ENCODE results near the gene PRKN. TPM values are rescaled to one million over a fixed set of nuclear protein-coding genes. Genes with fewer than 3 reads are reported as not detected.

The PRKN gene
- total RNA-seq, 1 donor from 2014 or later = 5.7 TPM

DNA sequence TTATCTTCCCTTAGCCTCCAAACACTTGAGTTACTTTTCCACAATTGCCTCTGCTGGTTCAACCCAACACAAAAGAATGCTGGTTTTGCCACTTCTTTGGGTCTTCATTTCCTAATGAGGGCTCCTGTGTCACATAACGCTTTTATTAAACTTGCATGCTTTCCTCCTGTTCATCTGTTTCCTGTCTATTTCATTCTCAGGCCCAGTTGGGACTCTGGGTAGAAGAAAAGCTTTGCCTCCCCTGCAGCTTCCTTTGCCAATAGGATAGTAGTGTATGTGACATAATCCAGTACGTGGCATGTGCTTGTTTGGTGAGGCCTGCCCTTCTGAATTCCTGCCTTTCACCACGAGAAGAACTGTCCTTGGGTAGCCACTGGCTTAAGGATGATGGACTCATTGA is 924.4 kb downstream of the PRKN start:
- no peak overlapping the region for H3K27ac Mint-ChIP-seq (ENCODE audit: unreplicated experiment)
- no peaks in the 10 kb centered on the region for H3K36me3 Mint-ChIP-seq (ENCODE audit: low read depth)
- no peaks in the 10 kb centered on the region for H3K9me3 Mint-ChIP-seq (ENCODE audit: low read depth)
- H3K4me3 Mint-ChIP-seq (ENCODE audit: unreplicated experiment) = no peak overlapping the region
- no peaks in the 10 kb centered on the region for H3K27me3 Mint-ChIP-seq (ENCODE audit: low read depth)
- DNase-seq (ENCODE audit: low spot score) = no peak
- TF ChIP-seq CTCF (IDR thresholded peaks at IDR 0.05) = no peak
- H3K4me1 Mint-ChIP-seq (ENCODE audit: low read depth) = no peaks in the 10 kb centered on the region

DNA sequence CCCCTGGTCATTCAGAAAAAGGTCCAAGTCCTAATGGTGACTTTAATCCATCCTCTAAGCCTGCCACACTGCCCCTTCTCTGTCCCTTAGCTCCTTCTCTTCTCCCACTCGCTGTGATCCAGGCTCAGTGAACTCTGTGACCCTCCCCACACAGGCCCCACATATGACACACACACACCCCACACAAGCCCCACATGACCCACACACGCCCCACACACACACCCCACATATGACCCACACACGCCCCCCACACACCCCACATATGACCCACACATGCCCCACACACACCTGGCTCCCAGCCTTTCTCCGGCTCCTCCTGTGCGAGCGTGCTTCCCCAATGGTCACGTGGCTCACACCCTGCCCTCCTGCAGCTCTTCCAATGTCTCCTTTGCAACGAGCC is 925.3 kb downstream of the PRKN start:
- H3K27ac Mint-ChIP-seq (ENCODE audit: unreplicated experiment) = no peak overlapping the region
- no peak for DNase-seq (ENCODE audit: low spot score)
- no peaks in the 10 kb centered on the region for H3K9me3 Mint-ChIP-seq (ENCODE audit: low read depth)
- H3K4me1 Mint-ChIP-seq (ENCODE audit: low read depth) = no peaks in the 10 kb centered on the region
- no peaks in the 10 kb centered on the region for H3K36me3 Mint-ChIP-seq (ENCODE audit: low read depth)
- TF ChIP-seq CTCF (IDR thresholded peaks at IDR 0.05) = no peak
- no peak overlapping the region for H3K4me3 Mint-ChIP-seq (ENCODE audit: unreplicated experiment)
- H3K27me3 Mint-ChIP-seq (ENCODE audit: low read depth) = no peaks in the 10 kb centered on the region

DNA sequence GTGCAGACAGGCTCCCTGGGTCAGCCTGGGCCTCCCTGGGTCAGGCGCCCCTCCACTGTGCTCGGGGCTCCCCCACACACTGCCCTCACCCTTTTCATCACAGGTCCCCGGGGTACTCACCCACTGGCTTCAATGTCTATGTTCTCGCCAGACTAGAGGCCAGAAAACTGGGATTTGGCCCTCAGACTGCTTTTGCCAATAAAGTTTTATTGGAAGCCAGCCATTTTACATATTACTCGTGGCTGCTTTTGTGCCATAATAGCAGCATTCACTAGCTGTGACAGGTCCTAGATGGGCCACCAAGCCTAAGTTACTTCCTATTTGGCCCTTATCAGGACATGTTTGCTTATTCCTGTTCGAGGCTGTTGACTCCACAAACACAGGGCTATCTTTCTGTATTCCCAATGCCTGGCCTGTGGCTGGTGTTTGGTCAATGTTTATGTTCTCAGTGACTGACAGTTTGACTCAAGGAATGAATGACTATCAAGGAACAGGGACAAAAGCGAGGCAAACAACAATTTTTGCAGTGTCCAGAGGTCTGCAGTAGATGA is 928.6 kb downstream of the PRKN start:
- no peak for TF ChIP-seq CTCF (IDR thresholded peaks at IDR 0.05)
- H3K27me3 Mint-ChIP-seq (ENCODE audit: low read depth) = no peaks in the 10 kb centered on the region
- DNase-seq (ENCODE audit: low spot score) = no peak
- no peaks in the 10 kb centered on the region for H3K36me3 Mint-ChIP-seq (ENCODE audit: low read depth)
- peaks cover 2% of the 10 kb centered on the region for H3K4me1 Mint-ChIP-seq (ENCODE audit: low read depth)
- H3K4me3 Mint-ChIP-seq (ENCODE audit: unreplicated experiment) = no peak overlapping the region
- no peaks in the 10 kb centered on the region for H3K9me3 Mint-ChIP-seq (ENCODE audit: low read depth)
- H3K27ac Mint-ChIP-seq (ENCODE audit: unreplicated experiment) = no peak overlapping the region

GRCh38 chr6:161796681-161797080 is 930.9 kb downstream of the PRKN start:
- no peak for TF ChIP-seq CTCF (IDR thresholded peaks at IDR 0.05)
- peaks cover 4% of the 10 kb centered on the region for H3K36me3 Mint-ChIP-seq (ENCODE audit: low read depth)
- H3K27me3 Mint-ChIP-seq (ENCODE audit: low read depth) = no peaks in the 10 kb centered on the region
- H3K9me3 Mint-ChIP-seq (ENCODE audit: low read depth) = peaks cover 5% of the 10 kb centered on the region
- DNase-seq (ENCODE audit: low spot score) = no peak
- peaks cover 2% of the 10 kb centered on the region for H3K4me1 Mint-ChIP-seq (ENCODE audit: low read depth)
- H3K4me3 Mint-ChIP-seq (ENCODE audit: unreplicated experiment) = no peak overlapping the region
- H3K27ac Mint-ChIP-seq (ENCODE audit: unreplicated experiment) = no peak overlapping the region

DNA sequence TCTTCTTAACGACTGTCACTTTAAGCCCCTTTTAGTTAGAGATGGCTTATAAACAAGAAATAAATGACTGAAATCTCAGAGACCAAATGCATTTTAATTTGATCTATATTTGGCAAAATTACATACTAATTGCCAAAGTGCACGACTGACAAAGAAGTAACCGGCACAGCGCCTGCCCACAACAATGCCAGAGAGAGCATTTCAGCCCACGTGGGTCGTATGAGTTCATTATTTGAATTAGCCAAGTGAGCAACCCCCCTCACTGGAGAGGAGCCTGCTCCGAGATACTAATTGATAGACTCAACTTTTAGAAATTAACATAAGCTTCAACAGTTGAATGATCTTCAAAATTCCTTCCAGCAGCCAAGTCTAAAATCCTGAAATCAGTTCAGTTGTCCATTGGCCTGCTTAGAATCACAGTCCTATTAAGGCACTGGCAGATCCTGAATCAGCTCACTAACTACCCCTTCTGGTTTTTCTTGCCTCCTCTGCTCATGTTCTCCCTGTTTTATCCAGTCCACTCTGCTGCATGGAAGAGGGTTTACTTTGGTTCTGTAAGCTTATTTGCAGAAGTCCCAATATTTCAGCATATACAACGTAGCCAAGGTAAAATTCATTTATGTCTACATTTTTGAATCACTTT is 934.6 kb downstream of the PRKN start:
- Mint-ChIP-seq H3K36me3 (ENCODE audit: low read depth) (peaks cover 4% of the 10 kb centered on the region), H3K27ac (ENCODE audit: unreplicated experiment) (no peak overlapping the region)

More for the DNA sequence above, 934.6 kb downstream of the PRKN start:
- peaks cover 6% of the 10 kb centered on the region for H3K9me3 Mint-ChIP-seq (ENCODE audit: low read depth)
- no peaks in the 10 kb centered on the region for H3K27me3 Mint-ChIP-seq (ENCODE audit: low read depth)
- H3K4me3 Mint-ChIP-seq (ENCODE audit: unreplicated experiment) = no peak overlapping the region
- TF ChIP-seq CTCF (IDR thresholded peaks at IDR 0.05) = no peak
- H3K4me1 Mint-ChIP-seq (ENCODE audit: low read depth) = peaks cover 2% of the 10 kb centered on the region
- DNase-seq (ENCODE audit: low spot score) = no peak
